Adipose tissue (tissue), 3 donors: ENCODE results near the gene ANKS6. TPM values are rescaled to one million over a fixed set of nuclear protein-coding genes. Genes with fewer than 3 reads are reported as not detected.
"Not testable (repeated sequence)": the region's sequence is repeated elsewhere in the genome, so short reads cannot be mapped to it uniquely, and the experiment has no call there.

Source experiments
- H3K27ac ChIP-seq: one replicate; pipeline ENCODE4 v1.5.1; 2013; ENCODE audit warnings: low read depth, low read length
- WGBS, 3 donors: extraction: QIAGEN DNeasy Blood & Tissue Kit; methylation state at CpG; one replicate each; pipeline ENCODE4 v1.1.7; 2013; 5-methylcytosine and 5-hydroxymethylcytosine counted together
- polyA plus RNA-seq, 3 donors: library from polyadenylated mRNA; stranded (reverse); fragments of 200-250 nt; gene quantifications; one replicate each; pipeline ENCODE4 v1.2.3, GENCODE V29; 2013
- donor health status: healthy with polysubstance abuse.
- donor health status: Bipolar disorder and iron deficiency.
- donor health status: healthy.

ANKS6 gene
- polyA plus RNA-seq, 3 donors, result 8.5 to 13.0 (median 10.4) TPM

GRCh38 chr9:98694943-98695342 is 101.4 kb downstream of the ANKS6 start:
- 85 to 88% (median 88%) methylated on average over 2 of the region's 2 CpGs for WGBS, 3 donors
- no peak overlapping the region for H3K27ac ChIP-seq

GRCh38 chr9:98692392-98692791 is 104.0 kb downstream of the ANKS6 start:
- WGBS, 3 donors, result 90 to 94% (median 92%) methylated on average over 7 of the region's 7 CpGs
- H3K27ac ChIP-seq, result no peak overlapping the region

GRCh38 chr9:98691890-98692289 is 104.5 kb downstream of the ANKS6 start:
- WGBS, 3 donors, result 89 to 94% (median 94%) methylated on average over 3 of the region's 3 CpGs

GRCh38 chr9:98690686-98691085 is 105.7 kb downstream of the ANKS6 start:
- H3K27ac ChIP-seq, result no peak overlapping the region
- WGBS, 3 donors, result 69 to 86% (median 77%) methylated on average over 1 of the region's 1 CpG

More at GRCh38 chr9:98691890-98692289, 104.5 kb downstream of the ANKS6 start:
- H3K27ac ChIP-seq, result no peak overlapping the region

GRCh38 chr9:98688710-98689495 is 107.5 kb downstream of the ANKS6 start:
- no peak overlapping the region for H3K27ac ChIP-seq
- 81 to 89% (median 85%) methylated on average over 7 of the region's 7 CpGs for WGBS, 3 donors

- WGBS, 3 donors, result 100% methylated on average over 1 of the region's 1 CpG
- no peak overlapping the region for H3K27ac ChIP-seq
Observed at GRCh38 chr9:98687911-98688310, 108.4 kb downstream of the ANKS6 start.

- no peak overlapping the region for H3K27ac ChIP-seq
- WGBS, 3 donors, result 50 to 59% (median 53%) methylated on average over 7 of the region's 7 CpGs
Observed at GRCh38 chr9:98686961-98687855, 109.1 kb downstream of the ANKS6 start.

GRCh38 chr9:98684816-98685215 is 111.5 kb downstream of the ANKS6 start:
- H3K27ac ChIP-seq, result not testable (repeated sequence)
- 80 to 91% (median 89%) methylated on average over 2 of the region's 2 CpGs for WGBS, 3 donors

Other genes with a start within 250 kb of the ANKS6 start
- under 1 TPM in 1 of 3 donors, not detected in 2; 0.01 TPM for gene GABBR2, start 87.6 kb downstream of the ANKS6 start, polyA plus RNA-seq
- gene GALNT12, start 11.1 kb upstream of the ANKS6 start, polyA plus RNA-seq, result 1 to 10 TPM; 2.8 to 4.5 (median 3.3) TPM
- 10 to 100 TPM in 2 of 3 donors, 1 to 10 TPM in 1; 7.5 to 61.5 (median 13.5) TPM for gene COL15A1, start 147.4 kb upstream of the ANKS6 start, polyA plus RNA-seq